TTC549 (cell line): ENCODE data around the gene RNF224.

Experiments
- FAIRE-seq: peaks from 2 replicates; lab custom pipeline; 2012; peaks lifted over from hg19 to GRCh38; lab: Jason Lieb, UNC

RNF224 gene

GRCh38 chr9:137254624-137255447 is 27.5 kb downstream of the RNF224 start, which contains the start of gene NELFB:
Gene NELFB, plus strand, starts transcription at chr9:137255327.
- FAIRE-seq = no peak

GRCh38 chr9:137255448-137256114 is 28.3 kb downstream of the RNF224 start:
- no peak for FAIRE-seq

GRCh38 chr9:137256362-137256761 is 29.1 kb downstream of the RNF224 start:
- FAIRE-seq = no peak

GRCh38 chr9:137256856-137257255 is 29.6 kb downstream of the RNF224 start:
- no peak for FAIRE-seq

GRCh38 chr9:137262173-137262908 is 35.0 kb downstream of the RNF224 start:
- peak; percentile 78 for FAIRE-seq

- FAIRE-seq = no peak
Measured at GRCh38 chr9:137262909-137263285, 35.6 kb downstream of the RNF224 start.

- no peak for FAIRE-seq
Measured at GRCh38 chr9:137263506-137263905, 36.2 kb downstream of the RNF224 start.

- no peak for FAIRE-seq
Measured at GRCh38 chr9:137264067-137264466, 36.8 kb downstream of the RNF224 start.

GRCh38 chr9:137265496-137266161 is 38.3 kb downstream of the RNF224 start:
- FAIRE-seq = no peak

- no peak for FAIRE-seq
Measured at GRCh38 chr9:137266162-137266527, 38.8 kb downstream of the RNF224 start.

GRCh38 chr9:137266585-137267453 is 39.5 kb downstream of the RNF224 start:
- no peak for FAIRE-seq

- FAIRE-seq = no peak
Measured at GRCh38 chr9:137267933-137268355, 40.6 kb downstream of the RNF224 start.

GRCh38 chr9:137268538-137269201 is 41.4 kb downstream of the RNF224 start:
- no peak for FAIRE-seq

- FAIRE-seq = no peak
Measured at GRCh38 chr9:137269231-137269772, 42.0 kb downstream of the RNF224 start.

- FAIRE-seq = no peak
Measured at GRCh38 chr9:137270929-137271695, 43.8 kb downstream of the RNF224 start.

- FAIRE-seq = no peak
Measured at GRCh38 chr9:137271696-137272076, 44.4 kb downstream of the RNF224 start.

- no peak for FAIRE-seq
Measured at GRCh38 chr9:137272241-137273094, 45.2 kb downstream of the RNF224 start.

GRCh38 chr9:137273095-137273490 is 45.8 kb downstream of the RNF224 start:
- FAIRE-seq = no peak
